NK-92 (cell line): ENCODE results near the gene ITGB3.
"Not testable (repeated sequence)": the region's sequence is repeated elsewhere in the genome, so short reads cannot be mapped to it uniquely, and the experiment has no call there.

Experiments
- DNase-seq: peaks from one replicate; lab custom pipeline; 2025; ENCODE audit not compliant: unreplicated experiment; lab: John Stamatoyannopoulos, UW

Gene ITGB3

GRCh38 chr17:47253541-47254402 is at the start of gene ITGB3:
ITGB3 (plus strand) TSS chr17:47253827; CDS start chr17:47253862, 35 bp downstream.
- no peak for DNase-seq

- DNase-seq, result no peak
These were observed 49.5 kb upstream of the ITGB3 start for GRCh38 chr17:47203984-47204721.

- DNase-seq, result no peak
These were observed 48.8 kb upstream of the ITGB3 start for GRCh38 chr17:47204722-47205418.

GRCh38 chr17:47205419-47205963 is 48.1 kb upstream of the ITGB3 start:
- DNase-seq, result no peak

- DNase-seq, result no peak
These were observed 46.2 kb upstream of the ITGB3 start for GRCh38 chr17:47207143-47208067.

GRCh38 chr17:47208744-47209488 is 44.7 kb upstream of the ITGB3 start, which contains the start of gene MYL4:
MYL4 (plus strand) TSS chr17:47209348; CDS start chr17:47209423, 75 bp downstream.
- no peak for DNase-seq

GRCh38 chr17:47209499-47209898 is 44.1 kb upstream of the ITGB3 start:
- DNase-seq, result no peak

- DNase-seq, result no peak
These were observed 43.5 kb upstream of the ITGB3 start for GRCh38 chr17:47210105-47210504.

GRCh38 chr17:47210779-47211178 is 42.8 kb upstream of the ITGB3 start:
- DNase-seq, result no peak

- no peak for DNase-seq
These were observed 41.2 kb upstream of the ITGB3 start for GRCh38 chr17:47212458-47212857.

- DNase-seq, result no peak
These were observed 40.1 kb upstream of the ITGB3 start for GRCh38 chr17:47213540-47213939.

- DNase-seq, result no peak
These were observed 38.7 kb upstream of the ITGB3 start for GRCh38 chr17:47214931-47215330.

GRCh38 chr17:47216821-47217220 is 36.8 kb upstream of the ITGB3 start:
- DNase-seq, result not testable (repeated sequence)

- not testable (repeated sequence) for DNase-seq
These were observed 36.3 kb upstream of the ITGB3 start for GRCh38 chr17:47217279-47217678.

GRCh38 chr17:47218896-47219430 is 34.7 kb upstream of the ITGB3 start:
- DNase-seq, result no peak

- no peak for DNase-seq
These were observed 33.8 kb upstream of the ITGB3 start for GRCh38 chr17:47219621-47220475.

- DNase-seq, result no peak
These were observed 33.1 kb upstream of the ITGB3 start for GRCh38 chr17:47220531-47220999.

GRCh38 chr17:47221154-47221553 is 32.5 kb upstream of the ITGB3 start:
- DNase-seq, result no peak
